HG03354 (cell line): ENCODE results near the gene ABHD11.
"Not testable (repeated sequence)": the region's sequence is repeated elsewhere in the genome, so short reads cannot be mapped to it uniquely, and the experiment has no call there.

Source experiments
- ATAC-seq: cut with Tn5 transposase; IDR thresholded peaks from one replicate; pipeline ENCODE4 v1.9.1; 2021; ENCODE audit warnings: mild to moderate bottlenecking; ENCODE audit not compliant: unreplicated experiment, poor library complexity, severe bottlenecking

ABHD11 gene, protein sequence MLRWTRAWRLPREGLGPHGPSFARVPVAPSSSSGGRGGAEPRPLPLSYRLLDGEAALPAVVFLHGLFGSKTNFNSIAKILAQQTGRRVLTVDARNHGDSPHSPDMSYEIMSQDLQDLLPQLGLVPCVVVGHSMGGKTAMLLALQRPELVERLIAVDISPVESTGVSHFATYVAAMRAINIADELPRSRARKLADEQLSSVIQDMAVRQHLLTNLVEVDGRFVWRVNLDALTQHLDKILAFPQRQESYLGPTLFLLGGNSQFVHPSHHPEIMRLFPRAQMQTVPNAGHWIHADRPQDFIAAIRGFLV

GRCh38 chr7:73738612-73739386 lies at the start of gene ABHD11:
Gene ABHD11, minus strand, starts transcription at chr7:73738802. Its CDS starts 32 bp downstream, at chr7:73738770.
- peak; percentile 88 for ATAC-seq

GRCh38 chr7:73787786-73788048 lies 49.1 kb upstream of the ABHD11 start:
- not testable (repeated sequence) for ATAC-seq

- ATAC-seq: no peak
Observed at GRCh38 chr7:73786588-73786987, 48.0 kb upstream of the ABHD11 start.

- ATAC-seq: no peak
Observed at GRCh38 chr7:73779517-73779916, 40.9 kb upstream of the ABHD11 start.

- no peak for ATAC-seq
Observed at GRCh38 chr7:73778801-73779389, 40.3 kb upstream of the ABHD11 start.

DNA sequence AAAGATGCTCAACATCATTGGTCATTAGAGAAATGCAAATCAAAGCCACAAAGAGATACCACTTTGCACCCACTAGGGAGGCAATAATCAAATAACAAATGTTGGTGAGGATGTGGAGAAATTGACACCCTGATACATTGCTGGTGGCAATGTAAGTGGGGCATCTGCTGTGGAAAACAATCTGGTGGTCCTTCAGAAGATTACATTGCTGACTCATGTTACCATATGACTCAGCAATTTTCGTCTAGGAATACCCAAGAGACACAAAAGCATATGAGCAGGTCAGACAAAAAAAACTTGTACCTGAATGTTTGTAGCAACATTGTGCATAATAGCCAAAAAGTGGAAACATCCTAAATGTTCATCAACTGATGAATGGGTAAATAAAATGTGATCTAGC lies 36.3 kb upstream of the ABHD11 start:
- ATAC-seq: no peak

DNA sequence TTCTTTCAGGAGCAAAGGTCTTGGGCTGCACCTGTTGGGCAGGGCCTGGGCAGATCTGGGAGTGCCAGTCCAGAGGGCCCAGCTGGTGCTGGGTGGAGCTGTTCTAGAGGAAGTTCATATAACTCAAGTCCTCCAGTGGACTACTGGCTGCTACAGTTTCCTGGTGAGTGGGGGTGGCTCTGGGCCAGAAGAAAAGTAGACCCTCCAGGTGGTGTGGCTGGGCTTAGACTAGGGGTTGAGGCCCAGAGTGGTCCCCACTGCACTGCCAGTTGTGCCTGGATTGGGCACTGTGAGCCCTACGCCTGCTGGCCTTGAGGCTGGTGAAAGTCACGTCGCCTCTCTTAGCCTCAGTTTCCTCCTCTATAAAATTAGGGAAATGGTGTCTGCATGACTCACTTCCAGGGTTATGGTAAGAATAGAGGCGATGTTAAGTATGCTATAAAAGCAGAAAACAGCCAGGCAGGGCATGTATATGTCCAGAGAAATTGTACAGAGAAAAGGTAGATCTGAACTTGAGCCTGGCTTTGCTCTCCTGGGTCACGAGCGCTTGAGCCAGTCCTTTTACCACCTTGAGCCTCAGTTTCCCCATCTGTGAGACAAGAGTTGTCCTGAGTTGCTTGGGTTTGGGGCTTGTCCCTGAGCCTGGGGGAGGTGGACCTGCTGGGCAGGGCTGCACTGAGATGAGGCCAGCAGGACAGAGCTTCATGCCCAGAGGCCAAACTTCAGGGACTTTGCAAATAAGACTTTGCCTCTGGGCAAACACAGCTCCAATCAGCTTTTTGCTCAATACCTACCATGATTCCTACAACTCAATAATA lies 35.3 kb upstream of the ABHD11 start:
- no peak for ATAC-seq

- no peak for ATAC-seq
Observed at GRCh38 chr7:73770860-73771670, 32.5 kb upstream of the ABHD11 start.

DNA sequence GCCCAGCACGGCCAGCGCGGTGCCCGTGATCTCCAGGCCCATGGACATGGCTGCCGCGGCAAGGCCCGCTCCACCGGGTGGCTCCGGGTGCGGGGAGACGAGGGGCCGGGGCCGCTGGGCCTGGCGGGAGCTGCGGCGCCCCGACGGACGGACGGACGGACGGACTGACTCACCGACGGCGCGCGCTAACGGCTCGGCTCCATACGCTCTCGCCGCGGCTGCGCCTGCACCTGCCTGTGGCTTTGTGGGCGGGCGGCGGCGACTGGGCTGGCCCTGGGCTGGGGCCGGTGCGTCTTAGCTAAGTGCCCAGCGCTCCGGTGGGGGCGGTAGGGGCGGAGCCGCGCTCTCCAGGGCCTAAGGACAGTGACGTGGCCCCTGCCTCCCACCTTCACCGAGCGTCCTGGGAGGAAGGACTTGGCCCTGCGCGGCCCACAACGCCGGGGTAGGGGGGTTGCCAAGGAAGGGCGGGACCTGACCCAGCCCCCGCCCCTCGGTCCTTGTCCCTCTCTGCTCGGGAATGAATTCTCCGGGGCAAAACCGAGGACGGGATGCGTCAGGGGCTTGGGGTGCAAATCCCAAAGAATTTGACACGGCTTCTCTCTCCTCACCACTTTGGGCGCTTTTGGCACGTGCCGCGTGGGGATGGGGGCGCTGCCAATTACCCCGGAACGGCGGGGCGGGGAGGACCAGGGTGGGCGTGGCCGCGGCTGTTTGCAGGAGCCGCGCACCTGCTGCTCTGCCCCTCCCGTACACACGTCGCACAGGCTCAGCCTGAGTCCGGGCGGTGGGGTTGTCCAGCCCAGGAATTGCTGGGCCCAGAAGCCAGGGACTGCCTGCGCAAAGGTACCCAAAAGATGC lies 31.6 kb upstream of the ABHD11 start, which contains the start of gene CLDN3:
TSS of gene CLDN3 (minus strand) at position 269 of the 858 bp plus-strand sequence. CDS start at position 48, 221 bp downstream.
- ATAC-seq: no peak

DNA sequence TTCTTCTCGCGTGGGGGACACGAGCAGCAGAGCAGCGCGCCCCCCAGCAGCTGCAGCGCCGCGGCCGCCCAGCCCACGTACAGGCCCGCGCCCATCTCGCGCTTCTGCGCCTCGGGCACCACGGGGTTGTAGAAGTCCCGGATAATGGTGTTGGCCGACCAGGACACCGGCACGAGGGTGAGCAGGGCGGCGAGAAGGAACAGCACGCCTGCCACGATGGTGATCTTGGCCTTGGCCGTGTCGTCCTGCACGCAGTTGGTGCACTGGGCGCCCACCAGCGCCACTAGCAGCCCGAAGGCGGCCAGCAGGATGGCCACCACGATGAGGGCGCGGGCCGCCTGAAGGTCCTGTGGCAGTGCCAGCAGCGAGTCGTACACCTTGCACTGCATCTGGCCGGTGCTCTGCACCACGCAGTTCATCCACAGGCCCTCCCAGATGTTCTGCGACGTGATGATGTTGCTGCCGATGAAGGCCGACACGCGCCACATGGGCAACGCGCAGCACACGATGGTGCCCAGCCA lies 30.9 kb upstream of the ABHD11 start:
- no peak for ATAC-seq

DNA sequence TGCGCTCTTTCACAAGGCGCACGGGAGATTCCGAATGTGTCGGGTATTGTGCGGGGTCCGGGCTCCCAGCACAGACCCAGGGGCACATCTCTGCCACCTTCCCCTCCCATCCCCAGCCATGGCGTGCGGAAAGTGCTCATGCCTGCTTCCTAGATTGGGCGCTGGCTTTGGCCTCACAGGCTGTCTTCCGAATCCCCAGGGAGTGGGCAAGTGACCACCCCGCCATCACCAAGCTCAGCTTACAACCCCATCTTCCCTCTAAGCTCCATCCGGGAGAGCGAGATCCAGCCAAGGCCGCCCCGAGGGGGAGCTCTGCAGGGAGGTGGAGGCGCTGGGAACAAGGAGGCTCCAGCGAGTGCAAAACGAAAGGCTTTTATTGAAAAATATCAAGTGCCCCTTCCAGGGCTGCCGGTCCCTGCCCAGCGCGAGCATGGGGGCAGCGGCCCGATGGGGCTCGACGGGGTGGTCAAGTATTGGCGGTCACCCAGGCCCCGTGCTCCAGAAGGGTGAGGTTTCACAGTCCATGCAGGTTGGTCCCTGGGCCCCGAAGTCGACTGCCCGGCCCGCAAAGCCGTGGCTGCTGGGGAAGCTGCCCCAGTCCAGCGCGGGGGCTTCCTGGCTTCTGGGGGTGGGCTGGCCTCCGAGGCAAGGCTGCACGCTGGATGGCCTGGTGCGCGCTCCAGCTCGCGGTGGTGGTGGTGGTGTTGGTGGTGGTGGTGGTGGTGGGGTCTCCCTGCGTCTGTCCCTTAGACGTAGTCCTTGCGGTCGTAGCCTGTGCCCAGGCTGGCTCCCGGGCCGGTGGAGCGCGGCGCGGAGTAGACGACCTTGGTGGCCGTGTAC lies 30.3 kb upstream of the ABHD11 start:
- no peak for ATAC-seq

DNA sequence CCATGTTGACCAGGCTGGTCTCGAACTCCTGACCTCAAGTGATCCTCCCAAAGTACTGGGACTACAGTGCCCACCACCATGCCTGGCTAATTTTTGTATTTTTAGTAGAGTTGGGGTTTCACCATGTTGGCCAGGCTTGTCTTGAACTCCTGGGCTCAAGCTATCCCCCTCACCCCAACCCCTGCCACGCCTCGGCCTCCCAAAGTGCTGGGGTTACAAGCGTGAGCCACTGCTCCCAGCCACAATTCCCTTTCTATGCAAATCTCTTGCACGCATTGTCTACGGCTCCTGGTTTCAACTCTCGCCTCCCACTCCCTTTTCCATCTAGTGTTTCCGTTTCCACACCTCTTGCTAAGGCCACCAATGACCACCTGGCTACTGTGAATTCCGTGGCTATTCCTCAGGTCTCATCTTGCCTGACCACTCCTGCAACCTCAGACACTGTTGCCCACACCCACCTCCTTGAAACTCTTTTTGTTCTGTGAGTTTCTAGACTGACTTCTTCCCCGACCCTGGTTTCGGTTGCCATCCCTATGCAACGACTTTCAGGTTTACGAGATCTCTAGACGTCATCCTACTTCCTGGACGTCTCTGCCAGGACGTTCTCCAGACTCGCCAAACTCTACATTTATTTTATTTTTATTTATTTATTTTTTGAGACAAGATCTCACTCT lies 28.1 kb upstream of the ABHD11 start:
- ATAC-seq: no peak

- ATAC-seq: no peak
Observed at GRCh38 chr7:73762659-73762999, 24.0 kb upstream of the ABHD11 start.

- no peak for ATAC-seq
Observed at GRCh38 chr7:73761854-73762658, 23.5 kb upstream of the ABHD11 start.

- no peak for ATAC-seq
Observed at GRCh38 chr7:73758581-73759138, 20.1 kb upstream of the ABHD11 start.
